A549 (cell line): ENCODE measurements around the gene SMARCD1. TPM values are rescaled to one million over a fixed set of nuclear protein-coding genes. Genes with fewer than 3 reads are reported as not detected.

Source experiments
- ATAC-seq, 2 experiments: fragments of 200-7000 bp in 1 of 2; fragments of >200 bp in 1 of 2; cut with Nextera tagmentation in 1 of 2; cut with Tn5 transposase in 1 of 2; 3 replicates each; pipeline versions ENCODE4 v1.8.0 to v1.9.1; 2018 to 2020; ENCODE audit warnings: mild to moderate bottlenecking in 1 of 2, moderate library complexity in 1 of 2
- CTCF ChIA-PET: fragments of 300-600 bp; sonication (Branson Sonifier 250); formaldehyde crosslinking; extraction: SDS; loops from one replicate; lab custom pipeline; 2021; ENCODE audit warnings: antibody characterized with exemption, inconsistent platforms; lab: Yijun Ruan, JAX
- POLR2A ChIA-PET: fragments of 350-600 bp; formaldehyde crosslinking; extraction: SDS; loops from one replicate; lab custom pipeline; 2021; ENCODE audit warnings: antibody characterized with exemption, inconsistent platforms; lab: Yijun Ruan, JAX
- DNase-seq, 2 experiments: peaks; one replicate each; pipeline versions ENCODE4 v3.0.0 to v3.0.0-alpha.2; 2011 to 2016; ENCODE audit warnings: low read depth in 1 of 2, low spot score in 1 of 2
- FAIRE-seq: peaks from 2 replicates; lab custom pipeline; 2011; peaks lifted over from hg19 to GRCh38; lab: Jason Lieb, UNC
- H3K27ac ChIP-seq, 2 experiments: fragments of >200 bp; sonication (Bioruptor Twin); formaldehyde crosslinking; 3 replicates each; pipeline ENCODE4 v1.5.1; 2016 to 2017
- H3K4me1 ChIP-seq: fragments of >200 bp; sonication (Bioruptor Twin); formaldehyde crosslinking; 3 replicates; pipeline ENCODE4 v1.6.1; 2016
- H3K4me2 ChIP-seq: fragments of >200 bp; sonication (Bioruptor Twin); formaldehyde crosslinking; 3 replicates; pipeline ENCODE4 v1.6.1; 2016
- H3K4me3 ChIP-seq: fragments of >200 bp; sonication (Bioruptor Twin); formaldehyde crosslinking; 3 replicates; pipeline ENCODE4 v1.5.1; 2016
- H3K9me3 ChIP-seq: fragments of >200 bp; sonication (Bioruptor Twin); formaldehyde crosslinking; 3 replicates; pipeline ENCODE4 v1.6.1; 2016
- BCL3 ChIP-seq: fragments of >200 bp; sonication (Bioruptor Twin); formaldehyde crosslinking; IDR thresholded peaks from 3 replicates; pipeline ENCODE4 v1.6.1; 2016
- BHLHE40 ChIP-seq: IDR thresholded peaks from 2 replicates; pipeline ENCODE4 v1.6.1; 2012; ENCODE audit warnings: low read depth, low read length, inconsistent platforms
- CBX2 ChIP-seq: fragments of 200-600 bp; sonication (generic); IDR thresholded peaks from 2 replicates; pipeline ENCODE4 v1.6.1; 2016; ENCODE audit warnings: low read depth, mild to moderate bottlenecking, borderline replicate concordance
- EP300 ChIP-seq, 2 experiments: fragments of >200 bp; sonication (Bioruptor Twin); formaldehyde crosslinking; IDR thresholded peaks; 2 replicates in 1 of 2; 3 replicates in 1 of 2; pipeline ENCODE4 v1.6.1; 2016 to 2017
- FOSB ChIP-seq: fragments of 250-450 bp; sonication (Bioruptor Pico); IDR thresholded peaks from 2 replicates; pipeline ENCODE4 v1.5.0; 2020; ENCODE audit warnings: mild to moderate bottlenecking, moderate library complexity
- HOXA7 ChIP-seq: fragments of 250-450 bp; sonication (Bioruptor Pico); IDR thresholded peaks from 2 replicates; pipeline ENCODE4 v1.5.0; 2020; ENCODE audit warnings: mild to moderate bottlenecking, moderate library complexity
- HOXB5 ChIP-seq: fragments of 250-450 bp; sonication (Bioruptor Pico); IDR thresholded peaks from 2 replicates; pipeline ENCODE4 v1.5.0; 2020; ENCODE audit warnings: mild to moderate bottlenecking, moderate library complexity
- JUNB ChIP-seq: fragments of >200 bp; sonication (Bioruptor Twin); formaldehyde crosslinking; IDR thresholded peaks from 2 replicates; pipeline ENCODE4 v1.6.1; 2016
- KDM5A ChIP-seq: fragments of 200-600 bp; sonication (generic); IDR thresholded peaks from 2 replicates; pipeline ENCODE4 v1.6.1; 2016; ENCODE audit warnings: antibody characterized with exemption, mild to moderate bottlenecking
- NR3C1 ChIP-seq: fragments of >200 bp; sonication (Bioruptor Twin); formaldehyde crosslinking; IDR thresholded peaks from 3 replicates; pipeline ENCODE4 v1.6.1; 2017
- PHF8 ChIP-seq: fragments of 200-600 bp; sonication (generic); IDR thresholded peaks from 2 replicates; pipeline ENCODE4 v1.6.1; 2016; ENCODE audit warnings: low read depth, mild to moderate bottlenecking, antibody characterized with exemption, moderate library complexity, borderline replicate concordance
- TP53 ChIP-seq: fragments of 250-450 bp; sonication (Bioruptor Pico); IDR thresholded peaks from 2 replicates; pipeline ENCODE4 v1.5.0; 2021; ENCODE audit warnings: mild to moderate bottlenecking, moderate library complexity
- ZC3H11A ChIP-seq: fragments of 450-650 bp; IDR thresholded peaks from 2 replicates; pipeline ENCODE4 v1.6.1; 2014; ENCODE audit warnings: antibody characterized with exemption, mild to moderate bottlenecking
- ZNF302 ChIP-seq: fragments of 250-450 bp; sonication (Bioruptor Pico); IDR thresholded peaks from 2 replicates; pipeline ENCODE4 v1.9.0; 2021; ENCODE audit warnings: inconsistent platforms, mild to moderate bottlenecking, moderate library complexity
- WGBS: methylation state at CpG from one replicate; pipeline ENCODE4 v1.1.6; 2017; ENCODE audit errors: missing lambda C conversion rate; 5-methylcytosine and 5-hydroxymethylcytosine counted together
- polyA plus RNA-seq, 4 experiments: library from polyadenylated mRNA; depleted of rRNA in 3 of 4; stranded (reverse); fragments of >200 nt; fragmentation: RNase III in 1 of 4; extraction: RNeasy Plus Mini Kit Qiagen cat#74134 plus additional on column Dnase treatment in 1 of 4; gene quantifications; 2 replicates in 3 of 4; 3 replicates in 1 of 4; pipeline ENCODE4 v1.2.3, GENCODE V29; 2011 to 2017
- TF ChIP-seq, protein P1 (sequence below): fragments of 250-450 bp; sonication (Bioruptor Pico); IDR thresholded peaks from 2 replicates; pipeline ENCODE4 v1.5.0; 2021; ENCODE audit warnings: mild to moderate bottlenecking, moderate library complexity, borderline replicate concordance
- TF ChIP-seq, protein P2 (sequence below): fragments of 250-450 bp; sonication (Bioruptor Pico); IDR thresholded peaks from 2 replicates; pipeline ENCODE4 v1.5.0; 2020; ENCODE audit warnings: low read depth, mild to moderate bottlenecking, moderate library complexity
- TF ChIP-seq, protein P3 (sequence below): fragments of 200-600 bp; sonication (generic); IDR thresholded peaks from 2 replicates; pipeline ENCODE4 v1.6.1; 2016; ENCODE audit warnings: antibody characterized with exemption, mild to moderate bottlenecking, moderate library complexity

SMARCD1 gene
- polyA plus RNA-seq, 2 of the 4 experiments (the other 2 are of a cell fraction): 62.5 to 80.7 TPM

DNA sequence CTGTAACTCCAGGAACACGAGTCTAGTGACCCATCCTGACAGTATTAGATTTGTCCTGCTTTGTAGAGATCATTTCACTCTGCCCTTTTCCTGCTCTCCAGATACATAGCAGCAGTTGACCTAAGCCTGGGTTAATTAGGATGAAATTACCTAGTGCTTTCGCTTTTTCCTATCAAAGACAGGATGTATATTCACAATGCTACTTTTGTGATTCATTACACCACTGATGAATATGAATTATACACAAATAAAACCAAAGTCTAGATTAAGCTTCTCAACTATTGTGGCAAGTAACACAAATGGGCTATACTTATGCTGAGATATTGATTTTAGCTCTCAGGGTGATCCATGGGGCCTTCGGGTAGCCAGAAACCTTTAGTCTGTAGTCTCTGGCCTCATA, 64.2 kb downstream of the SMARCD1 start:
- no peaks in the 10 kb centered on the region for H3K4me1 ChIP-seq
- FAIRE-seq (no peak), DNase-seq (no peak), ATAC-seq (no peak)
- H3K4me2 ChIP-seq: no peak overlapping the region
- ChIA-PET CTCF (interaction anchor here (0.8 to 2.0 kb wide), 8 partner anchors 17 to 182 kb away, joined by 3 to 7 read pairs (median 3); partner anchors contain the start of gene COX14), POLR2A (no interaction called here)
- no peak overlapping the region for H3K4me3 ChIP-seq
- 83% methylated on average over 3 of the region's 3 CpGs for WGBS
- TF ChIP-seq CBX2 (no peak), EP300 (IDR thresholded peaks at IDR 0.05) (no peak), FOSB (CRISPR knock-in tag) (no peak), KDM5A (no peak), NR3C1 (no peak), HOXB5 (no peak), TP53 (CRISPR knock-in tag) (no peak), JUNB (no peak), ZNF302 (CRISPR knock-in tag) (no peak), ZC3H11A (no peak), HOXA7 (CRISPR knock-in tag) (no peak), PHF8 (no peak), BHLHE40 (no peak), BCL3 (no peak)
- TF ChIP-seq, protein P1, sequence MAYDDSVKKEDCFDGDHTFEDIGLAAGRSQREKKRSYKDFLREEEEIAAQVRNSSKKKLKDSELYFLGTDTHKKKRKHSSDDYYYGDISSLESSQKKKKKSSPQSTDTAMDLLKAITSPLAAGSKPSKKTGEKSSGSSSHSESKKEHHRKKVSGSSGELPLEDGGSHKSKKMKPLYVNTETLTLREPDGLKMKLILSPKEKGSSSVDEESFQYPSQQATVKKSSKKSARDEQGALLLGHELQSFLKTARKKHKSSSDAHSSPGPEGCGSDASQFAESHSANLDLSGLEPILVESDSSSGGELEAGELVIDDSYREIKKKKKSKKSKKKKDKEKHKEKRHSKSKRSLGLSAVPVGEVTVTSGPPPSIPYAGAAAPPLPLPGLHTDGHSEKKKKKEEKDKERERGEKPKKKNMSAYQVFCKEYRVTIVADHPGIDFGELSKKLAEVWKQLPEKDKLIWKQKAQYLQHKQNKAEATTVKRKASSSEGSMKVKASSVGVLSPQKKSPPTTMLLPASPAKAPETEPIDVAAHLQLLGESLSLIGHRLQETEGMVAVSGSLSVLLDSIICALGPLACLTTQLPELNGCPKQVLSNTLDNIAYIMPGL (CRISPR knock-in tag): no peak
- TF ChIP-seq, protein P2, sequence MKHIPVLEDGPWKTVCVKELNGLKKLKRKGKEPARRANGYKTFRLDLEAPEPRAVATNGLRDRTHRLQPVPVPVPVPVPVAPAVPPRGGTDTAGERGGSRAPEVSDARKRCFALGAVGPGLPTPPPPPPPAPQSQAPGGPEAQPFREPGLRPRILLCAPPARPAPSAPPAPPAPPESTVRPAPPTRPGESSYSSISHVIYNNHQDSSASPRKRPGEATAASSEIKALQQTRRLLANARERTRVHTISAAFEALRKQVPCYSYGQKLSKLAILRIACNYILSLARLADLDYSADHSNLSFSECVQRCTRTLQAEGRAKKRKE (CRISPR knock-in tag): no peak
- TF ChIP-seq, protein P3, sequence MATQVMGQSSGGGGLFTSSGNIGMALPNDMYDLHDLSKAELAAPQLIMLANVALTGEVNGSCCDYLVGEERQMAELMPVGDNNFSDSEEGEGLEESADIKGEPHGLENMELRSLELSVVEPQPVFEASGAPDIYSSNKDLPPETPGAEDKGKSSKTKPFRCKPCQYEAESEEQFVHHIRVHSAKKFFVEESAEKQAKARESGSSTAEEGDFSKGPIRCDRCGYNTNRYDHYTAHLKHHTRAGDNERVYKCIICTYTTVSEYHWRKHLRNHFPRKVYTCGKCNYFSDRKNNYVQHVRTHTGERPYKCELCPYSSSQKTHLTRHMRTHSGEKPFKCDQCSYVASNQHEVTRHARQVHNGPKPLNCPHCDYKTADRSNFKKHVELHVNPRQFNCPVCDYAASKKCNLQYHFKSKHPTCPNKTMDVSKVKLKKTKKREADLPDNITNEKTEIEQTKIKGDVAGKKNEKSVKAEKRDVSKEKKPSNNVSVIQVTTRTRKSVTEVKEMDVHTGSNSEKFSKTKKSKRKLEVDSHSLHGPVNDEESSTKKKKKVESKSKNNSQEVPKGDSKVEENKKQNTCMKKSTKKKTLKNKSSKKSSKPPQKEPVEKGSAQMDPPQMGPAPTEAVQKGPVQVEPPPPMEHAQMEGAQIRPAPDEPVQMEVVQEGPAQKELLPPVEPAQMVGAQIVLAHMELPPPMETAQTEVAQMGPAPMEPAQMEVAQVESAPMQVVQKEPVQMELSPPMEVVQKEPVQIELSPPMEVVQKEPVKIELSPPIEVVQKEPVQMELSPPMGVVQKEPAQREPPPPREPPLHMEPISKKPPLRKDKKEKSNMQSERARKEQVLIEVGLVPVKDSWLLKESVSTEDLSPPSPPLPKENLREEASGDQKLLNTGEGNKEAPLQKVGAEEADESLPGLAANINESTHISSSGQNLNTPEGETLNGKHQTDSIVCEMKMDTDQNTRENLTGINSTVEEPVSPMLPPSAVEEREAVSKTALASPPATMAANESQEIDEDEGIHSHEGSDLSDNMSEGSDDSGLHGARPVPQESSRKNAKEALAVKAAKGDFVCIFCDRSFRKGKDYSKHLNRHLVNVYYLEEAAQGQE: no peak
- no peaks in the 10 kb centered on the region for H3K9me3 ChIP-seq
- H3K27ac ChIP-seq: no peak overlapping the region

Other genes with a start within 250 kb of the SMARCD1 start
- gene BCDIN3D, start 242.2 kb upstream of the SMARCD1 start, polyA plus RNA-seq (2011; rRNA removed): 5.8 and 6.9 TPM in 2 replicates
- 3.8 to 4.8 TPM (median 4.2 TPM) in 3 replicates for gene BCDIN3D, start 242.2 kb upstream of the SMARCD1 start, polyA plus RNA-seq (2017; fragmentation: RNase III; extraction: RNeasy Plus Mini Kit Qiagen cat#74134 plus additional on column Dnase treatment)
- gene FAIM2, start 181.4 kb upstream of the SMARCD1 start, polyA plus RNA-seq (2011; rRNA removed): 0.11 and 0.23 TPM in 2 replicates
- not detected in 3 replicates for gene FAIM2, start 181.4 kb upstream of the SMARCD1 start, polyA plus RNA-seq (2017; fragmentation: RNase III; extraction: RNeasy Plus Mini Kit Qiagen cat#74134 plus additional on column Dnase treatment)
- gene AQP2, start 134.6 kb upstream of the SMARCD1 start, polyA plus RNA-seq (2011; rRNA removed): not detected in 2 replicates
- not detected in 3 replicates for gene AQP2, start 134.6 kb upstream of the SMARCD1 start, polyA plus RNA-seq (2017; fragmentation: RNase III; extraction: RNeasy Plus Mini Kit Qiagen cat#74134 plus additional on column Dnase treatment)
- not detected in 2 replicates for gene AQP5, start 123.5 kb upstream of the SMARCD1 start, polyA plus RNA-seq (2011; rRNA removed)
- not detected in 3 replicates for gene AQP5, start 123.5 kb upstream of the SMARCD1 start, polyA plus RNA-seq (2017; fragmentation: RNase III; extraction: RNeasy Plus Mini Kit Qiagen cat#74134 plus additional on column Dnase treatment)
- gene AQP6, start 112.4 kb upstream of the SMARCD1 start, polyA plus RNA-seq (2011; rRNA removed): 0.05 TPM in 1 of 2 replicates, not detected in the other
- 0.04 to 0.21 TPM in 2 of 3 replicates, not detected in the other for gene AQP6, start 112.4 kb upstream of the SMARCD1 start, polyA plus RNA-seq (2017; fragmentation: RNase III; extraction: RNeasy Plus Mini Kit Qiagen cat#74134 plus additional on column Dnase treatment)
- 99.2 and 103 TPM in 2 replicates for gene RACGAP1, start 59.8 kb upstream of the SMARCD1 start, polyA plus RNA-seq (2011; rRNA removed)
- gene RACGAP1, start 59.8 kb upstream of the SMARCD1 start, polyA plus RNA-seq (2017; fragmentation: RNase III; extraction: RNeasy Plus Mini Kit Qiagen cat#74134 plus additional on column Dnase treatment): 94.9 to 116 TPM (median 107 TPM) in 3 replicates
- gene ASIC1, start 27.7 kb upstream of the SMARCD1 start, polyA plus RNA-seq (2011; rRNA removed): 6.0 and 7.8 TPM in 2 replicates
- gene ASIC1, start 27.7 kb upstream of the SMARCD1 start, polyA plus RNA-seq (2017; fragmentation: RNase III; extraction: RNeasy Plus Mini Kit Qiagen cat#74134 plus additional on column Dnase treatment): 6.2 to 8.5 TPM (median 6.7 TPM) in 3 replicates
- gene GPD1, start 18.7 kb downstream of the SMARCD1 start, polyA plus RNA-seq (2011; rRNA removed): 0.44 and 0.52 TPM in 2 replicates
- 0.07 to 0.13 TPM (median 0.10 TPM) in 3 replicates for gene GPD1, start 18.7 kb downstream of the SMARCD1 start, polyA plus RNA-seq (2017; fragmentation: RNase III; extraction: RNeasy Plus Mini Kit Qiagen cat#74134 plus additional on column Dnase treatment)
- gene COX14, start 26.9 kb downstream of the SMARCD1 start, polyA plus RNA-seq (2011; rRNA removed): 134 and 147 TPM in 2 replicates
- gene COX14, start 26.9 kb downstream of the SMARCD1 start, polyA plus RNA-seq (2017; fragmentation: RNase III; extraction: RNeasy Plus Mini Kit Qiagen cat#74134 plus additional on column Dnase treatment): 87.9 to 112 TPM (median 93.3 TPM) in 3 replicates
- 56.3 and 56.6 TPM in 2 replicates for gene CERS5, start 82.0 kb downstream of the SMARCD1 start, polyA plus RNA-seq (2011; rRNA removed)
- 16.7 to 18.0 TPM (median 17.1 TPM) in 3 replicates for gene CERS5, start 82.0 kb downstream of the SMARCD1 start, polyA plus RNA-seq (2017; fragmentation: RNase III; extraction: RNeasy Plus Mini Kit Qiagen cat#74134 plus additional on column Dnase treatment)
- gene LIMA1, start 198.2 kb downstream of the SMARCD1 start, polyA plus RNA-seq (2011; rRNA removed): 21.4 and 23.4 TPM in 2 replicates
- gene LIMA1, start 198.2 kb downstream of the SMARCD1 start, polyA plus RNA-seq (2017; fragmentation: RNase III; extraction: RNeasy Plus Mini Kit Qiagen cat#74134 plus additional on column Dnase treatment): 9.0 to 12.0 TPM (median 10.1 TPM) in 3 replicates